Upper lobe of right lung (tissue), 1 donor: Measurements from ENCODE around the gene TTC6. TPM values are rescaled to one million over a fixed set of nuclear protein-coding genes. Genes with fewer than 3 reads are reported as not detected.

Experiments used
- ATAC-seq: fragments of 200-7000 bp; cut with Tn5 transposase; one replicate; pipeline ENCODE4 v1.9.1; 2020; ENCODE audit warnings: mild to moderate bottlenecking, moderate library complexity
- DNase-seq: peaks from one replicate; pipeline ENCODE4 v3.0.0-alpha.2; 2020
- H3K27ac ChIP-seq: fragments of 200-600 bp; one replicate; pipeline ENCODE4 v1.8.0; 2022
- H3K27me3 ChIP-seq: fragments of 200-600 bp; one replicate; pipeline ENCODE4 v1.8.0; 2022; ENCODE audit warnings: mild to moderate bottlenecking
- H3K36me3 ChIP-seq: fragments of 200-600 bp; one replicate; pipeline ENCODE4 v1.8.0; 2022
- H3K4me1 ChIP-seq: fragments of 200-600 bp; one replicate; pipeline ENCODE4 v1.8.0; 2022
- H3K4me3 ChIP-seq: fragments of 200-600 bp; one replicate; pipeline ENCODE4 v1.8.0; 2022; ENCODE audit warnings: mild to moderate bottlenecking
- H3K9me3 ChIP-seq: fragments of 200-600 bp; one replicate; pipeline ENCODE4 v1.8.0; 2022
- intact Hi-C: fragments of 100-400 bp; cut with DNase I; formaldehyde crosslinking; loops from one replicate; pipeline ENCODE4 v1.11.0; 2022
- total RNA-seq: library from RNA; stranded (reverse); fragmentation: NEBNext Ultra II Directional; extraction: Animal tissue kit (Norgen Biotek cat#: 25700); gene quantifications from one replicate; pipeline ENCODE4 v1.2.1, GENCODE V29; 2021
- TF ChIP-seq, protein P1 (sequence below): fragments of 200-600 bp; IDR thresholded peaks from one replicate; pipeline ENCODE4 v1.8.0; 2022; ENCODE audit warnings: antibody characterized with exemption
- donor health status: DM: no; HTN: yes; CAD: no; lungs with severe emphysema.

The TTC6 gene
- total RNA-seq, 1 donor from 2014 or later = 7.9 TPM

DNA sequence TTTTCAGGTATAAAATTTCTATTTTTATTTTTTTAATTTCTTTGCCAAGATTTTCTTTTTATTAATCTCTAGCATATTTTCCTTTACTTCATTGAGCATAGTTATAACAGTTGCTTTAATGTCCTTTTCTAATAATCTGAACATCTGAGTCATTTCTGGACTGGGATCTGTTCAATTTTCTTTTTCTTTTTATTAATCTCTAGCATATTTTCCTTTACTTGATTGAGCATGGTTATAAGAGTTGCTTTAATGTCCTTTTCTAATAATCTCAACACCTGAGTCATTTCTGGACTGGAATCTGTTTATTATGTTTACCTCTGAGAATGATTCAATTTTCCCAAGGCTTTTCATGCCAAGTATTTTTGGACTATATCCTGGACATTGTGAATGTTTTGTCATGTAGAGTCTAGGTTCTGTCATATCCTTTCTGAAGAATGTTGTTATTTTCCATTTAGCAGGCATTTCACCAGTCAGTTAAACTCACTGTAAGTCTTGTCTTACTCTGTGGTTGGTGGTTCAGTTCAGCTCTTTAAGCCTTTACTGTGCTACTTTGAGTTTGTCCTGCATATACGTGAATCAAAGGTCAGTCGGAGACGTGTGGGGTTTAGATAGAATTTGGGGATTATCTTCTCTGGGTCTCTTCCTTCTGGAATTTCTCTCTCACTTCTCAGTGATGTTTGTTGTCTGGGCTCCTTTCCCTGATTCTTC, 20.3 kb downstream of the TTC6 start:
- ATAC-seq (no peak), DNase-seq (no peak)
- H3K27me3 ChIP-seq = peaks cover 4% of the 10 kb centered on the region
- intact Hi-C loops = loop anchor here (5.0 kb wide), 1 partner anchor 1023 kb away; no protein-coding TSS in a partner anchor
- H3K4me3 ChIP-seq = no peak overlapping the region
- TF ChIP-seq, protein P1, sequence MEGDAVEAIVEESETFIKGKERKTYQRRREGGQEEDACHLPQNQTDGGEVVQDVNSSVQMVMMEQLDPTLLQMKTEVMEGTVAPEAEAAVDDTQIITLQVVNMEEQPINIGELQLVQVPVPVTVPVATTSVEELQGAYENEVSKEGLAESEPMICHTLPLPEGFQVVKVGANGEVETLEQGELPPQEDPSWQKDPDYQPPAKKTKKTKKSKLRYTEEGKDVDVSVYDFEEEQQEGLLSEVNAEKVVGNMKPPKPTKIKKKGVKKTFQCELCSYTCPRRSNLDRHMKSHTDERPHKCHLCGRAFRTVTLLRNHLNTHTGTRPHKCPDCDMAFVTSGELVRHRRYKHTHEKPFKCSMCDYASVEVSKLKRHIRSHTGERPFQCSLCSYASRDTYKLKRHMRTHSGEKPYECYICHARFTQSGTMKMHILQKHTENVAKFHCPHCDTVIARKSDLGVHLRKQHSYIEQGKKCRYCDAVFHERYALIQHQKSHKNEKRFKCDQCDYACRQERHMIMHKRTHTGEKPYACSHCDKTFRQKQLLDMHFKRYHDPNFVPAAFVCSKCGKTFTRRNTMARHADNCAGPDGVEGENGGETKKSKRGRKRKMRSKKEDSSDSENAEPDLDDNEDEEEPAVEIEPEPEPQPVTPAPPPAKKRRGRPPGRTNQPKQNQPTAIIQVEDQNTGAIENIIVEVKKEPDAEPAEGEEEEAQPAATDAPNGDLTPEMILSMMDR = no peak
- no peaks in the 10 kb centered on the region for H3K36me3 ChIP-seq
- peaks cover 23% of the 10 kb centered on the region for H3K9me3 ChIP-seq
- no peaks in the 10 kb centered on the region for H3K4me1 ChIP-seq
- no peak overlapping the region for H3K27ac ChIP-seq

DNA sequence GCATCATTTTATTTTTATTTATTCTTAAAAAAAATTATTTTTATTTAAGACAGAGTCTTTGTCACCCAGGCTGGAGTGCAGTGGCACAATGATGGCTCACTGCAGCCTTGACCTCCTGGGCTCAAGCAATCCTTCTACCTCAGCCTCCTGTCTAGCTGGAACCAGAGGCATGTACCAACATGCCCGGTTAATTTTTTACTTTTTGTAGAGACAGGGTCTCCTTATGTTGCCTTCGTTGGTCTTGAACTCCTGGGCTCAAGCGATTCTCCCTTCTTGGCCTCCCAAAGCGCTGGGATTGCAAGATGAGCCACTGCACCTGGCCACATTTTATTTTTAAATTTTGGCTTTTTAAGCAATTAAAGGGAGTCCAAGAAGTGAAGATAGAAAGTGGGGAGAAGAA, 21.4 kb downstream of the TTC6 start:
- no peak for DNase-seq
- Histone ChIP-seq H3K27ac (no peak overlapping the region), H3K9me3 (peaks cover 23% of the 10 kb centered on the region), H3K36me3 (no peaks in the 10 kb centered on the region), H3K4me3 (no peak overlapping the region), H3K27me3 (peaks cover 4% of the 10 kb centered on the region), H3K4me1 (no peaks in the 10 kb centered on the region)
- intact Hi-C loops = loop anchor here (5.0 kb wide), 1 partner anchor 1025 kb away; no protein-coding TSS in a partner anchor
- ATAC-seq = no peak
- TF ChIP-seq, protein P1 = no peak

DNA sequence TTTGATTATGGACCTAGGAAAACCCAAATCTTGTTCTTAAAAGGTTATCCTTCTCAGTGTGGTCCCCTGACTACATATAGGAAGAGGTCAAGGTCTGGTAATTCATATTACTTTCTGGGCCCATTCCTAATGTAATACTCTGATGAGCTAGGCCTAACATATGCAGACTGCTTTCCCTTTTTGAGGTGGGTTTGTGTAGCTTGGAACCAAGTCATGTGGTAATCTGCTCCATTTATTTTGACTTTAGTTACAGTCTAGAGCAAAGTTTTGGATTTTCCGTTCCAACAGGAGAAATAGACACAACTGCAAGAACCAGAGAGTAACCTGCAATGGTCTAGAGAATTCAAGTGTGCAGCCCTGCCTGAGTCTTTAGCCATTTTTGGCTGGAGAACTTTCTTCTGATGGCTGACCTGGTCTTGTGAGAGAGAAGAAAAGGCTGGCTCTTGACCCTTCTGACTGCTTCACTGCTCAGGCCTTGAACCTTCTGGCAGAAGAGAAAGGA, 22.5 kb downstream of the TTC6 start:
- TF ChIP-seq, protein P1 = no peak
- peaks cover 8% of the 10 kb centered on the region for H3K27me3 ChIP-seq
- ATAC-seq (no peak), DNase-seq (no peak)
- H3K36me3 ChIP-seq = no peaks in the 10 kb centered on the region
- H3K4me1 ChIP-seq = no peaks in the 10 kb centered on the region
- H3K27ac ChIP-seq = no peak overlapping the region
- intact Hi-C loops = loop anchor here (5.0 kb wide), 1 partner anchor 1026 kb away; no protein-coding TSS in a partner anchor
- peaks cover 23% of the 10 kb centered on the region for H3K9me3 ChIP-seq
- no peak overlapping the region for H3K4me3 ChIP-seq

DNA sequence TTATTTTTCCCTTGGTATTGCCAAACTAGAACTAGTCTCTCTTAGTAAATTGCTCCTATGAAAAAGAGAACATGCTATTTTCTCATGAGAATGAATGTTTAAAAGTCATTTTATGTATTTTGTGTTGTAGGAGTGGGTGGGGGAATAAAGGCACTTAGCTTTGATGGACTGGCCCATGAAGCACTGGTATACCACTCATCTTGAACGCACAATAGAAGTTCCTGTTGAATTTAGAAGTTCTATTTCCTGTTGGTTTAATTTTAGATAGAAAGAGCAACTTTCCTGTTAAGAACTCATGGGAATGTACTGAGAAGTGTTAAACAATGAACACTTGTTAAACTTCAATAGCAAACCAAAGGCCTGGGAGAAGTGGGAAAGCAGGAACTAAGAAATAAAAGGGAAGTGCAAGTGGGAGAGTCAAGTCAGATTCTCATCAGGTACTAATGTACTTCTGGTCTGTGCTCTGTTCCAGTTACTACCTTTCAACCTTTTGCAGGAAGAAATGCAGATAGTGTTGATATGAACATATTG, 23.1 kb downstream of the TTC6 start:
- H3K4me3 ChIP-seq = no peak overlapping the region
- TF ChIP-seq, protein P1 = no peak
- H3K27ac ChIP-seq = no peak overlapping the region
- H3K9me3 ChIP-seq = peaks cover 23% of the 10 kb centered on the region
- H3K27me3 ChIP-seq = peaks cover 8% of the 10 kb centered on the region
- H3K36me3 ChIP-seq = no peaks in the 10 kb centered on the region
- intact Hi-C loops = loop anchor here (5.0 kb wide), 1 partner anchor 1026 kb away; no protein-coding TSS in a partner anchor
- DNase-seq = no peak
- no peaks in the 10 kb centered on the region for H3K4me1 ChIP-seq
- no peak for ATAC-seq

DNA sequence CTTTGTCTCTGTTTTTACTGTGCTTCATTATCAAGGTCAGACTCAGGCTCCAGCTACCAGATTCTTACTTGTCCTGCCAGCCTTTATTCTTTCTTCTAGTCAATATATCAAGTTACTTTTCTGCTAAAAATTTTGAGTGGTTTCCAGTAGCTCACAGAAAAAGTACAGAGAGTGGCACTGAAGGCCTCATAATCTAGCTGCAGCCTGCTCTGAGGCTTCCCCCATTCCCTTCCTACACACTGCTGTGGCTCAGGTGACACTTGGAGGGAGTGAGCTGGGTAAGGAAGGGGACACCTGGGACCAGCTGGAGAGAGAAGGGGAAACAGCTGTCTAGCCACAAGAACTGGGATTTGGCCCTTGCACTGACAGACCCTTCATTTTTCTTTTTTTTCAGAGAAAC, 25.4 kb downstream of the TTC6 start:
- intact Hi-C loops = no loop called here
- ATAC-seq = no peak
- H3K9me3 ChIP-seq = peaks cover 8% of the 10 kb centered on the region
- TF ChIP-seq, protein P1 = no peak
- H3K27ac ChIP-seq = no peak overlapping the region
- peaks cover 16% of the 10 kb centered on the region for H3K27me3 ChIP-seq
- no peak for DNase-seq
- no peaks in the 10 kb centered on the region for H3K36me3 ChIP-seq
- H3K4me3 ChIP-seq = no peak overlapping the region
- no peaks in the 10 kb centered on the region for H3K4me1 ChIP-seq
